ENCODE measurements around the gene APOL6.
"Not testable (repeated sequence)": the region's sequence is repeated elsewhere in the genome, so short reads cannot be mapped to it uniquely, and the experiment has no call there.

APOL6 gene

GRCh38 chr22:35677460-35678187 lies 29.4 kb downstream of the APOL6 start:
- intact Hi-C loops (cut with DNase I; ENCODE audit: low total_unique reads), result no loop called here
- Histone ChIP-seq H3K27me3 (no peaks in the 10 kb centered on the region), H3K27ac (no peak overlapping the region), H3K36me3 (no peaks in the 10 kb centered on the region), H3K4me1 (no peaks in the 10 kb centered on the region), H3K4me3 (no peak overlapping the region), H3K9me3 (no peaks in the 10 kb centered on the region)
- no peak for TF ChIP-seq CTCF (IDR thresholded peaks at IDR 0.05)
- DNase-seq, result no peak

GRCh38 chr22:35678836-35679235 lies 30.6 kb downstream of the APOL6 start:
- Histone ChIP-seq H3K36me3 (no peaks in the 10 kb centered on the region), H3K9me3 (no peaks in the 10 kb centered on the region), H3K27ac (no peak overlapping the region), H3K4me3 (no peak overlapping the region), H3K27me3 (no peaks in the 10 kb centered on the region), H3K4me1 (no peaks in the 10 kb centered on the region)
- no peak for DNase-seq
- intact Hi-C loops (cut with DNase I; ENCODE audit: low total_unique reads), result no loop called here
- TF ChIP-seq CTCF (IDR thresholded peaks at IDR 0.05), result no peak

GRCh38 chr22:35679492-35679891 lies 31.2 kb downstream of the APOL6 start:
- H3K4me3 ChIP-seq; intact Hi-C loops (cut with DNase I; ENCODE audit: low total_unique reads); H3K36me3 ChIP-seq; DNase-seq; H3K4me1 ChIP-seq; H3K27ac ChIP-seq; H3K27me3 ChIP-seq; H3K9me3 ChIP-seq: not testable (repeated sequence)

- H3K4me3 ChIP-seq, result no peak overlapping the region
- no peak for DNase-seq
- no peak overlapping the region for H3K27ac ChIP-seq
- H3K9me3 ChIP-seq, result no peaks in the 10 kb centered on the region
- intact Hi-C loops (cut with DNase I; ENCODE audit: low total_unique reads), result no loop called here
- no peaks in the 10 kb centered on the region for H3K27me3 ChIP-seq
- H3K36me3 ChIP-seq, result no peaks in the 10 kb centered on the region
- no peak for TF ChIP-seq CTCF (IDR thresholded peaks at IDR 0.05)
- no peaks in the 10 kb centered on the region for H3K4me1 ChIP-seq
These were observed 33.3 kb downstream of the APOL6 start for GRCh38 chr22:35681454-35682052.

- H3K36me3 ChIP-seq, result no peaks in the 10 kb centered on the region
- H3K27ac ChIP-seq, result no peak overlapping the region
- no peak for TF ChIP-seq CTCF (IDR thresholded peaks at IDR 0.05)
- H3K4me3 ChIP-seq, result no peak overlapping the region
- intact Hi-C loops (cut with DNase I; ENCODE audit: low total_unique reads), result no loop called here
- H3K4me1 ChIP-seq, result no peaks in the 10 kb centered on the region
- no peak for DNase-seq
- no peaks in the 10 kb centered on the region for H3K9me3 ChIP-seq
- no peaks in the 10 kb centered on the region for H3K27me3 ChIP-seq
These were observed 35.3 kb downstream of the APOL6 start for GRCh38 chr22:35683560-35683959.

- Histone ChIP-seq H3K4me1 (no peaks in the 10 kb centered on the region), H3K27ac (no peak overlapping the region), H3K4me3 (no peak overlapping the region), H3K9me3 (no peaks in the 10 kb centered on the region), H3K36me3 (no peaks in the 10 kb centered on the region), H3K27me3 (no peaks in the 10 kb centered on the region)
- no peak for DNase-seq
- intact Hi-C loops (cut with DNase I; ENCODE audit: low total_unique reads), result no loop called here
- TF ChIP-seq CTCF (IDR thresholded peaks at IDR 0.05), result no peak
These were observed 36.0 kb downstream of the APOL6 start for GRCh38 chr22:35684270-35684700.

All from tibial artery (tissue), 4 donors.